Ishikawa (cell line): ENCODE measurements around the gene OTUD4.

Source experiments
- CEBPB ChIP-seq: IDR thresholded peaks from 2 replicates; pipeline ENCODE4 v1.6.1; 2012
- REST ChIP-seq: IDR thresholded peaks from 2 replicates; pipeline ENCODE4 v1.6.1; 2012; ENCODE audit warnings: low read depth, mild to moderate bottlenecking
- TAF1 ChIP-seq: IDR thresholded peaks from 2 replicates; pipeline ENCODE4 v1.6.1; 2012; ENCODE audit warnings: low read depth, mild to moderate bottlenecking

DNA sequence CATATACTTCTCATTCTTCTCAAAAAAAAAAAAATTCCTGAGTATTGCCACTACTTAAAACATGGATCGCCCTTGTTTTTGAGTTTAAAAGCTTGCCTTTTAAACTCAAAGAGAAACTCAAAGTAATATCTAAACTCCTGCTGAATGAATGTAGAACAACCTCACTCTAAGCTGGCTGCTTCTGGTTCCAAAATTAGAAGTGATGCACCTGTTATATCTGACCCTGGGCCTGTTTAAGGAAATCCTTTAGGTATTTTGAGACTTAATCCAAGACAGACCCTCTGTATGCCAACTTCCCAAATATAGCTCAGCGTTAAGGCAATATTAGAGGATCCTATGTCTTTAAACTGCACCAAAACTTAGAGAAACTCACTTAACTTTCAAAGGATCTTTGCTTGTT lies 1.8 kb upstream of the OTUD4 start:
- TF ChIP-seq REST (no peak), TAF1 (no peak), CEBPB (no peak)
